Right cardiac atrium (tissue), 5 donors: ENCODE measurements around the gene SHISA5. TPM values are rescaled to one million over a fixed set of nuclear protein-coding genes. Genes with fewer than 3 reads are reported as not detected.

Experiments used
- microRNA-seq, 2 donors: library from miRNA; unstranded; fragments of <30 nt; microRNA quantifications; one replicate each; pipeline ENCODE4 v1.2.0, GENCODE V29; 2020 to 2021
- polyA plus RNA-seq: library from polyadenylated mRNA; stranded (reverse); fragments of 200-250 nt; gene quantifications from one replicate; pipeline ENCODE4 v1.2.3, GENCODE V29; 2013
- total RNA-seq, 4 donors: library from RNA; stranded (reverse); fragmentation: NEBNext Ultra II Directional; extraction: Animal tissue kit (Norgen Biotek cat#: 25700); gene quantifications; one replicate each; pipeline ENCODE4 v1.2.1, GENCODE V29; 2021
- donor health status: healthy with polysubstance abuse.
- donor health status: DM: no; HTN: yes; CAD: no.
- donor health status: DM: no; HTN: no; CAD: no.
- donor health status: DM: no; HTN: yes; CAD: no; lungs with severe emphysema.
- donor health status: DM: yes; HTN: yes; CAD: no.

SHISA5 gene
- total and polyA plus RNA-seq, 5 donors = 57.0 to 93.1 (median 74.4) TPM

Small RNA genes within 50 kb of the gene (microRNA-seq; reads per million reads assigned to microRNA genes)
- 0 reads per million in 2 donors for gene MIR6823

Other genes starting within 250 kb of the SHISA5 start
- gene NME6, start 202.8 kb downstream of the SHISA5 start, total RNA-seq = 10 to 100 TPM; 17.0 to 20.3 (median 19.1) TPM
- gene NME6, start 202.8 kb downstream of the SHISA5 start, polyA plus RNA-seq = 11.6 TPM
- not detected for gene SPINK8, start 170.5 kb downstream of the SHISA5 start, total RNA-seq
- gene SPINK8, start 170.5 kb downstream of the SHISA5 start, polyA plus RNA-seq = not detected
- not detected for gene FBXW12, start 132.0 kb downstream of the SHISA5 start, total RNA-seq
- gene FBXW12, start 132.0 kb downstream of the SHISA5 start, polyA plus RNA-seq = not detected
- gene PLXNB1, start 74.1 kb downstream of the SHISA5 start, total RNA-seq = 10 to 100 TPM; 49.4 to 84.5 (median 55.0) TPM
- 52.7 TPM for gene PLXNB1, start 74.1 kb downstream of the SHISA5 start, polyA plus RNA-seq
- 10 to 100 TPM in 3 of 4 donors, 1 to 10 TPM in 1; 8.7 to 11.5 (median 11.1) TPM for gene CCDC51, start 64.1 kb downstream of the SHISA5 start, total RNA-seq
- gene CCDC51, start 64.1 kb downstream of the SHISA5 start, polyA plus RNA-seq = 11.2 TPM
- 100 to 1,000 TPM; 187 to 270 (median 216) TPM for gene TMA7, start 63.9 kb downstream of the SHISA5 start, total RNA-seq
- gene TMA7, start 63.9 kb downstream of the SHISA5 start, polyA plus RNA-seq = 526 TPM
- gene ATRIP, start 57.4 kb downstream of the SHISA5 start, total RNA-seq = 1 to 10 TPM; 4.0 to 5.2 (median 4.3) TPM
- gene ATRIP, start 57.4 kb downstream of the SHISA5 start, polyA plus RNA-seq = 3.5 TPM
- gene PFKFB4, start 52.6 kb upstream of the SHISA5 start, total RNA-seq = 1 to 10 TPM; 1.9 to 2.7 (median 2.1) TPM
- gene PFKFB4, start 52.6 kb upstream of the SHISA5 start, polyA plus RNA-seq = 0.75 TPM
- gene UCN2, start 59.6 kb upstream of the SHISA5 start, total RNA-seq = not detected
- gene UCN2, start 59.6 kb upstream of the SHISA5 start, polyA plus RNA-seq = 0.16 TPM
- gene COL7A1, start 91.2 kb upstream of the SHISA5 start, total RNA-seq = 10 to 100 TPM in 2 of 4 donors, 1 to 10 TPM in 2; 4.8 to 20.4 (median 10.6) TPM
- 8.7 TPM for gene COL7A1, start 91.2 kb upstream of the SHISA5 start, polyA plus RNA-seq
- gene UQCRC1, start 105.5 kb upstream of the SHISA5 start, total RNA-seq = 100 to 1,000 TPM; 622 to 677 (median 648) TPM
- gene UQCRC1, start 105.5 kb upstream of the SHISA5 start, polyA plus RNA-seq = 865 TPM
- not detected for gene TMEM89, start 117.6 kb upstream of the SHISA5 start, total RNA-seq
- not detected for gene TMEM89, start 117.6 kb upstream of the SHISA5 start, polyA plus RNA-seq
- 10 to 100 TPM in 3 of 4 donors, 1 to 10 TPM in 1; 8.6 to 15.4 (median 14.5) TPM for gene SLC26A6, start 131.3 kb upstream of the SHISA5 start, total RNA-seq
- gene SLC26A6, start 131.3 kb upstream of the SHISA5 start, polyA plus RNA-seq = 12.0 TPM
- gene CELSR3, start 158.7 kb upstream of the SHISA5 start, total RNA-seq = under 1 TPM; 0.20 to 0.33 (median 0.27) TPM
- 0.27 TPM for gene CELSR3, start 158.7 kb upstream of the SHISA5 start, polyA plus RNA-seq
- 10 to 100 TPM; 31.1 to 49.8 (median 42.1) TPM for gene NCKIPSD, start 181.7 kb upstream of the SHISA5 start, total RNA-seq
- gene NCKIPSD, start 181.7 kb upstream of the SHISA5 start, polyA plus RNA-seq = 32.5 TPM
- gene IP6K2, start 213.0 kb upstream of the SHISA5 start, total RNA-seq = 10 to 100 TPM; 21.2 to 43.2 (median 33.8) TPM
- 57.8 TPM for gene IP6K2, start 213.0 kb upstream of the SHISA5 start, polyA plus RNA-seq